Activated T-helper 1 cell treated with anti-CD3 and anti-CD28 coated beads, Interleukin-12 subunit alpha, Interleukin-12 subunit beta, Interleukin-2, Interleukin-4 antibody, amounts not matched to agents 30 ng/mL and 10 ng/mL and 1 ng/mL, durations not matched to agents 14 hours and 24 hours and 36 hours (primary cell): ENCODE data around the gene ITPR2. TPM values are rescaled to one million over a fixed set of nuclear protein-coding genes. Genes with fewer than 3 reads are reported as not detected.

Experiments used
- DNase-seq: peaks from one replicate; pipeline ENCODE4 v3.0.0; 2021; ENCODE audit warnings: low spot score
- H3K27ac Mint-ChIP-seq: one replicate; pipeline ENCODE4 v1.8.0; 2021; ENCODE audit warnings: mild to moderate bottlenecking, mixed read lengths
- H3K27me3 Mint-ChIP-seq: one replicate; pipeline ENCODE4 v1.8.0; 2022; ENCODE audit warnings: mild to moderate bottlenecking, moderate library complexity, mixed read lengths; ENCODE audit not compliant: insufficient read depth
- H3K36me3 Mint-ChIP-seq: one replicate; pipeline ENCODE4 v1.8.0; 2021; ENCODE audit warnings: low read depth, mixed read lengths
- H3K4me1 Mint-ChIP-seq: one replicate; pipeline ENCODE4 v1.8.0; 2021; ENCODE audit warnings: low read depth, mixed read lengths
- H3K4me3 Mint-ChIP-seq: one replicate; pipeline ENCODE4 v1.8.0; 2021; ENCODE audit warnings: mild to moderate bottlenecking, moderate library complexity, mixed read lengths
- H3K9me3 Mint-ChIP-seq: one replicate; pipeline ENCODE4 v1.8.0; 2021; ENCODE audit warnings: mixed read lengths
- intact Hi-C: fragments of 100-400 bp; cut with micrococcal nuclease; formaldehyde crosslinking; loops from one replicate; pipeline ENCODE4 v1.15.1; 2024
- total RNA-seq: library from RNA; stranded (reverse); gene quantifications from 2 replicates; pipeline ENCODE4 v1.2.3, GENCODE V29; 2022

ITPR2 gene
- total RNA-seq, 1 donor from 2014 or later: 34.2 TPM

DNA sequence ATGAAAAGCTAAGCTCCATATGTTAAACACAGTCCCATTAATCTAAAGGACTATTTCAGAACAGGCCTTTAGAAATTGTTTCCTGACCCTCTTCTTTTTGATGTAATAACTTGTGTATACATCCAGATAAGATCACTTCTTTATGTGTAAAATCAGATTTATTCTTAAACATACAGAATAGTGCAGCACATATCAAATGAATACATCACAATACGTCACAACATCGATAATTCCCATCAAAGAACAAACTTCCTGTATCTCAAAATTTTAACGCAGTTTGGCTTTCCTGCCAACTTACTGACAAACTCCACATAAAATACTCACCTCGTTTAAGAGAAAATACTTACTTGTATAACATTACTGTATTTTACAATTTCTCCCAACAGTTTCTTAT, 108.7 kb downstream of the ITPR2 start:
- Mint-ChIP-seq H3K9me3 (no peaks in the 10 kb centered on the region), H3K36me3 (peaks cover 12% of the 10 kb centered on the region), H3K4me3 (no peak overlapping the region), H3K27me3 (peaks cover under 1% of the 10 kb centered on the region), H3K27ac (no peak overlapping the region), H3K4me1 (peaks cover 34% of the 10 kb centered on the region)
- intact Hi-C loops: no loop called here
- DNase-seq: no peak

DNA sequence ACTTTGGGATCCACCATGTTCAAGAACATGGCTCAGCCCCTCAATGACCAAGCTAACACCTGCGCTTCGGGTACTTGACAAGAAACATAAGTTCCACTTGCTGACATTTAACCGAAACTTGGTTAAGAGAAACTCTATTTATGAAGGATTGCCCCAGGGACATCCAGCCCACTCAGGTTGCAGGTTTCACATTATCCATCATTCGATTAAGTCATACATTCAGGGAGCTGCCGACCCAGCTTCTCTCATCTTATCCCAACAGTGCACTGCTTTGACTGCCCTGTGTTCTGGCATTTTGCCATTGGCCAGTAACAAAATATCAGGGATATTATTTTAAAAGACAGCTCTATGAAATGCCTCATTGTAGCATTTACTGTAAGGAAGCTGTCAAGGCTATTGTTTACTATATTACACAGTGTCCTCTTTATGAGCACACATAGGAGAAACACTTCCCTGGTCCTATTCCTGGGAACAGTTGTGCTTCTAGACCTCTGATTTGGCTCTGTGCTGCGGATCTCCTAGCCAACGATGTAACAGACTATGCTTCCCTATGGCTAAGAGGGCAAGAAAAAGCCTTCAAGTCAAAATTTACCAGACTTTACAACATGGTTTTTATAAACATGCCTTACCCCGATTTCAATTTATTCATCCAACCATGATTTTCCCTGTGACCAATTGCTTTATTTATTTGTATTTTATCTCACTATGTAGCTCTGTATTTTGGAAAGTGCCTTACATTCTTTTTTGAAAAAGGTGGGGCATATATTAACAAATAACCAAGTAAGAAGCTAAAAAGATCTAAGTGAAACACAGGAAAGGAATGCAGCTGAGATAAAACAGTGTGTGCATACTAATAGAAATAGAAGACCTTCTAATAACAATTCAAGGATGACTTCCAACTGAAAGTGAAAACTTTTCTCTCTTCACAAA, 109.3 kb downstream of the ITPR2 start:
- no peaks in the 10 kb centered on the region for H3K27me3 Mint-ChIP-seq
- peaks cover 27% of the 10 kb centered on the region for H3K4me1 Mint-ChIP-seq
- no peaks in the 10 kb centered on the region for H3K9me3 Mint-ChIP-seq

DNA sequence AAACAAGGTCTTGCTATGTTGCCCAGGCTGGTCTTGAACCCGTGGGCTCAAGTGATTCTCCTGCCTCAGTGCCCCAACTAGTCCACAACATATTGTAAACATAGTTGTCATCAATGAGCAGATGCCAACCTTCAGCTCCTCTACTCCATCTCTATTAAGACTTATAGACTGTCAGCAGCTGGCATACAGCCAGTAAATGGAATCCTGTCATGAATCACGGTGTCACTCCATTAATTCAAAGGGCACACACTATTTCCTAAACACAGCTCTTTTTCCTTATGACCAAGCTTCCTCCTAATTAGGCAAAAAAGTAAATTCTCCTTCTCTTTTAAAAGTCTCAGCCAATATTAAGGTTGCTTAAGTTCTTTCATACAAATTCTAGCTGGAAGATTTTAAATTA, 111.2 kb downstream of the ITPR2 start:
- Mint-ChIP-seq H3K36me3 (peaks cover 14% of the 10 kb centered on the region), H3K4me1 (peaks cover 16% of the 10 kb centered on the region), H3K9me3 (no peaks in the 10 kb centered on the region), H3K27me3 (no peaks in the 10 kb centered on the region), H3K27ac (no peak overlapping the region), H3K4me3 (no peak overlapping the region)
- no peak for DNase-seq
- intact Hi-C loops: no loop called here

More for the DNA sequence above, 109.3 kb downstream of the ITPR2 start:
- Mint-ChIP-seq H3K4me3 (no peak overlapping the region), H3K27ac (no peak overlapping the region), H3K36me3 (peaks cover 12% of the 10 kb centered on the region)
- DNase-seq: no peak
- intact Hi-C loops: no loop called here

DNA sequence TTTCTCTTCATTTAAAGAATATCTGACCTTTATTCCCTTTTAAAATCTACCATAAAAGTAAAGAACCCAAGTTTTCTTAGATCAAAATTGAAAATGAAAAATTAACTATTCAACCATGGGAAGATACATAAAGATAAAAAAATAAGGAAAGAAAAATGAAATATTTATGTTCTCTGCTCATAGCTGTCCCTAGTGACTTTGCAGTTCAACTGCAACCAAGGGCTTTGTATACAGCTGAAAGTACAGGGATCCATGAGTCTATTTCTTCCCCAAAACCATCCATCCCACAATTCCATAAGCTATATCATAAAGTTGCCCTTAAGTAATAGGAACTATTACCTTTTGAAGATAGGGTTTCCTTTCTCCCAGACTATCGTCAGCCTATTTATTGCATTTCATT, 113.1 kb downstream of the ITPR2 start:
- intact Hi-C loops: no loop called here
- DNase-seq: no peak
- peaks cover 7% of the 10 kb centered on the region for H3K4me1 Mint-ChIP-seq
- no peak overlapping the region for H3K4me3 Mint-ChIP-seq
- H3K27me3 Mint-ChIP-seq: no peaks in the 10 kb centered on the region
- no peak overlapping the region for H3K27ac Mint-ChIP-seq
- no peaks in the 10 kb centered on the region for H3K9me3 Mint-ChIP-seq
- H3K36me3 Mint-ChIP-seq: peaks cover 14% of the 10 kb centered on the region

DNA sequence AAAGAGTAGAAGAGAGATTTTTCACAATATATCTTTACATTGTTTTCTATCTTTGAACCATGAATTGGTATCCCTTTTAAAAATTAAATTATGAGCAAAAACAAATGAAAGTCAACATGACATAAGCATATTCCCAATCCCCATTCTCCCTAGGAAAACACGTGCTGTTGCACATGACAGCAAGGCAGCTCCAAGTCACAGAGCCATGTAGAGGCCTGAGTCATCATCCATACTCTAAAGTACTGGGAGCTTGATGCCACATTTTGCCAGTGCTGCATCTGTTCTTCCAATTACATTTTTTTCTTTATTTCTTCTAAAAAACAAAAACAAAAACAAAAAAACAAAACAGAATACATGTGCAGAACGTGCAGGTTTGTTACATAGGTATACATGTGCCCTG, 115.2 kb downstream of the ITPR2 start:
- H3K27me3 Mint-ChIP-seq: no peaks in the 10 kb centered on the region
- DNase-seq: no peak
- intact Hi-C loops: no loop called here
- no peak overlapping the region for H3K4me3 Mint-ChIP-seq
- peaks cover 15% of the 10 kb centered on the region for H3K36me3 Mint-ChIP-seq
- no peaks in the 10 kb centered on the region for H3K9me3 Mint-ChIP-seq
- H3K27ac Mint-ChIP-seq: no peak overlapping the region
- H3K4me1 Mint-ChIP-seq: peaks cover 3% of the 10 kb centered on the region

DNA sequence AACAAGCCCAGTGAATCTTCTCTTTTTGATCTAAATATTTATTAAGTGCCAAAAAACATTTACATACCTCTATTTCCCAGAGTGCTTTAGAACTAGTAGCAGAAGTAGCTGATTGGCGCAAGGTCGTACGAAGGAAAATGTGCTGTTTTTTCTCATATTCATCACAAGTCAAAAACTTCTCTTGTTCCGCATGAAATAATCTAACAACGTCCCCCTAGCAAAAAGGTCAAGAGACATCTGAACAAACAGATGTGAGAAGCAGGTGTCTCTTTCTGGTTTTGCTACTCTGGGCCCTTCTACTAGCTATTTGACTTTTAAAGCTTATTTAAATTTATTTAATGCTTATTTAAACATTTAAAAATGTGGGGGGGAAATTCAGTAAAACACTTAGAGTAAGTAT, 117.8 kb downstream of the ITPR2 start:
- no peak overlapping the region for H3K4me3 Mint-ChIP-seq
- H3K9me3 Mint-ChIP-seq: no peaks in the 10 kb centered on the region
- peaks cover 11% of the 10 kb centered on the region for H3K36me3 Mint-ChIP-seq
- H3K4me1 Mint-ChIP-seq: no peaks in the 10 kb centered on the region
- intact Hi-C loops: no loop called here
- no peak for DNase-seq
- no peak overlapping the region for H3K27ac Mint-ChIP-seq
- H3K27me3 Mint-ChIP-seq: no peaks in the 10 kb centered on the region

DNA sequence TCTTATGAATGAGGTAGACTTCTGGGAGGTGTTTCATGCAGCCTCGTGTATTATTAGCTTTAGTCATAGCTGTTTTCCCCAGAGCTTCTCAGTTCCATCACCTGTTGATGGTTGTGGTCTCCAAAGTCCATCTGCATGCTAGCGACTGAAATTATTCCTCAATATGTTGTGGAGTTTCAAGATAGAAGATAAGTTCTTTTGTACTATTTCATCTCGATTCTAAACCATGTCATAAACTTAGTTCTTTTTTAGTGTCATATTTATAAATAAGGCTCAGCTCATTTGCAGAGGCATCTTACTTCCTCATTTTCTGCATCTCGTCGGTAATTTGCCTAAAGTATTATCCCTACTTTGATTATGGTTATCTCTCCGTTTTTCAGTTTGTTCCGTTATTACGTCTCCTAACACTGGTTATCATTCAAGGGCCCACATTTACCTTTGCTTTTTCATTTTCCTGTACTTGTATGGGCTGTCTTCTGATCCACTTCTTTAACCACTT, 119.1 kb downstream of the ITPR2 start:
- no peak for DNase-seq
- Mint-ChIP-seq H3K9me3 (no peaks in the 10 kb centered on the region), H3K4me1 (no peaks in the 10 kb centered on the region), H3K36me3 (peaks cover 11% of the 10 kb centered on the region), H3K27ac (no peak overlapping the region), H3K27me3 (no peaks in the 10 kb centered on the region), H3K4me3 (no peak overlapping the region)
- intact Hi-C loops: no loop called here

DNA sequence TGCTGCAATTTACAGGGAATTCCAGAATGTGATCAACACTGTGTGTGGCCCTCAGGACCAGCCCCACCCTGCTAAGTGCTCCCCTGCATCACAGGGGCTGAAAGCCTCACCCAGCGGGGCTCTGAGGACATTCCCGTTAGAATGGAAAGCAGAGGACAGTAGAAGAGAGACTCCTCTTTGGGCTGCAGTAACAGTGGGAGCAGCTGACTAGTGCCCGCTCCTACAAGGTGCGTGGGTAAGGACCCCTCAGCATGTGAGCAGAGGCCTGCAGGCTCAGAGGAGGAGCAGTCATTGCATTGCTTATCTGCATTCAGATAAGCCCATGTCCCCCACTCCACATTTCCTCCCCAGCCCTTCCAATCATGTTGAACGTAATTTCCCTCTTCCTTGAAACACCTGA, 120.1 kb downstream of the ITPR2 start:
- Mint-ChIP-seq H3K4me1 (no peaks in the 10 kb centered on the region), H3K9me3 (peaks cover 4% of the 10 kb centered on the region), H3K4me3 (no peak overlapping the region), H3K27me3 (no peaks in the 10 kb centered on the region), H3K27ac (no peak overlapping the region), H3K36me3 (peaks cover 17% of the 10 kb centered on the region)
- DNase-seq: no peak
- intact Hi-C loops: no loop called here

DNA sequence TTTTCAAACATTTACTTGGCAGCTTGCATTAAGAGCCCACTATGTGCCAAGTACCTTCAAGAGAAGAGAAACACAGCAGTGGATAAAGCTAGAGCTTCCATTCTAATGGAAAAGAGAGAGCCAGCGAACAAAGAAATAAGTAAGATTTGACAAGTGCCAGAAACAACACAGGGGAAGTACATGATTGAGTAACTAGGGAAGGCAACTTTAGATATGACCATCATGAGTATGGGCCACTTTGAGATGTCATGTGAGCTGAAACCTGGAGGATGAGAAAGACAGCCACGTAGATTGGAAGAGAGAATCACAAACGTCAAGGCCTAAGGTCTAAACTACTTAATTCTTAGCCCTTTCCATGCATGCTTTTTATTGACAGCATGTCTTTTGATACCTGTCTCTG, 121.4 kb downstream of the ITPR2 start:
- Mint-ChIP-seq H3K4me1 (no peaks in the 10 kb centered on the region), H3K4me3 (no peak overlapping the region), H3K27ac (no peak overlapping the region), H3K27me3 (no peaks in the 10 kb centered on the region), H3K36me3 (peaks cover 15% of the 10 kb centered on the region), H3K9me3 (peaks cover 4% of the 10 kb centered on the region)
- intact Hi-C loops: no loop called here
- DNase-seq: no peak

DNA sequence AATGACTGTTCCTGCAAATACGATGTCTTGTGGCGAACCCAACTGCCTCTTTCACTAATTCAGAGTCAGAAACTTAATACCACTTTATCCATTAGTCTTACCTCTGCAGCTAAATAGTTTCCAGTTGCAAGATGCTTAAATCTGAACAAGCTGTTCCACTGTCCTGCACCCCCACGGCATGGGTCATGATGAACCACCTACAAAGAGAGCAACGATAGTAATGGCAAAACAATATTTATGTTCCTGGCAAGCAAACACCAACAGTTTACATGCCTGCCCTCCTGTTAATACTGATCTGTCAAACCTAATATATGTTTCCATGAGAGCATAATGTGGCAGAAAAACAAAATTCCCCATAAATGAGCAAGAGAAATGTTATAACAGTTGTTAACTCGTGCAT, 121.9 kb downstream of the ITPR2 start:
- Mint-ChIP-seq H3K27ac (no peak overlapping the region), H3K27me3 (no peaks in the 10 kb centered on the region), H3K4me3 (no peak overlapping the region), H3K36me3 (peaks cover 15% of the 10 kb centered on the region), H3K4me1 (no peaks in the 10 kb centered on the region), H3K9me3 (peaks cover 4% of the 10 kb centered on the region)
- intact Hi-C loops: no loop called here
- DNase-seq: no peak

DNA sequence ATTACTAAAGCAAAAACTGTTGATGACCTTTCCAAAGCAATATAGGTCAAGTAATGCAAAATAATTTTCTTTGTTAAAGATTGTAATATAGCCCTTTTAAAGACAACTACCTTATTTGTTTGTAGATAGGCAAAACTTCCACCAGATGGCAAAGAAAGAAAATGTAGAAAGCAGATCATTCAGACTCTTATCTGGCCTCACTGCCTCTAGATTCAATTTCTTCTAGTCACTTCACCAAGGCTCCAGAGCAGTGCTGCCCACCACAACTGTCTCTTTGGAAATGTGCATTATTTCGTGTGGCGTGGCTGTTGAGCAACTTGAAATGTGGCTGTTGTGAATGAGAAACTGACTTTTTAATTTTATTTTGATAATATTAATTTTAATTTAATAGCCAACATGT, 127.1 kb downstream of the ITPR2 start:
- DNase-seq: no peak
- Mint-ChIP-seq H3K27me3 (no peaks in the 10 kb centered on the region), H3K36me3 (peaks cover 8% of the 10 kb centered on the region), H3K4me1 (no peaks in the 10 kb centered on the region), H3K4me3 (no peak overlapping the region), H3K27ac (no peak overlapping the region), H3K9me3 (peaks cover 4% of the 10 kb centered on the region)
- intact Hi-C loops: no loop called here

DNA sequence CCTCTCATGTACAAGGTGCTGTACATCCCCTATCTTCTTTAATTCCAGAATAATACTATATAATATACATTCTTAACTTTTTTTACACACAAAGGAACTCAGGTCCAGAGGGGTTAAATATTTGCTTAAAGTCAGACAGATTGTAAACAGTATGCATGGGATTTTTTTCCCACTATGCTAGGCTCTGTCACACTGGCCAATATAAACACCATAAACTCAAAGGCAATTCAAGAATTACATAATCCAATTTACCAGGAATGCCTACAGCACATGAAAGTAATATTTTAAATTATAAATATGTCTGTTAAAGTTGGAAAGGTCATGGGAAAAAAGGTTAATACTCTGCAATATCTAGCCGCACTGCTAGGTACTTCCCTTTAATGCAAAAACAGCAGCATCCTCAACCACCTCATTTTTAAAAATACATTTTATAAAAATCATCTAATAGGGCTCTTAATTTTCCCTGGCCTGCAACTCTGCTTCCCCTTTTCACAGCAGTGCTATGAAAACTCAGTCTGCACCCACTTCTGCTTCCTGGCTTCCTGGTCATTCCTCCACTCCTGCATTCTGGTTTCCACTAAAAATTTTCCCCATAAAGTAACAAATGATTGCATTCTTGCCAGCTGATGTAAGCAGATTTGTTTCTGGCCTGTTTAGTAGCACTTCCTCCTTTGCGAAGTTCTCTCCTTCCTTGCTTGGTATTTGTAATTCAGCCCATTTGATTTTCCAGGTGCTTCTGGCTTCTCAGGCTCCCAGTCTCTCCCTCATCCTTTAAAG, 128.1 kb downstream of the ITPR2 start:
- Mint-ChIP-seq H3K4me1 (no peaks in the 10 kb centered on the region), H3K27me3 (no peaks in the 10 kb centered on the region), H3K9me3 (peaks cover 4% of the 10 kb centered on the region), H3K36me3 (peaks cover 6% of the 10 kb centered on the region), H3K27ac (no peak overlapping the region), H3K4me3 (no peak overlapping the region)
- intact Hi-C loops: loop anchor here (5.0 kb wide), 2 partner anchors 127 to 588 kb away; partner anchors contain the start of gene ITPR2
- DNase-seq: no peak

DNA sequence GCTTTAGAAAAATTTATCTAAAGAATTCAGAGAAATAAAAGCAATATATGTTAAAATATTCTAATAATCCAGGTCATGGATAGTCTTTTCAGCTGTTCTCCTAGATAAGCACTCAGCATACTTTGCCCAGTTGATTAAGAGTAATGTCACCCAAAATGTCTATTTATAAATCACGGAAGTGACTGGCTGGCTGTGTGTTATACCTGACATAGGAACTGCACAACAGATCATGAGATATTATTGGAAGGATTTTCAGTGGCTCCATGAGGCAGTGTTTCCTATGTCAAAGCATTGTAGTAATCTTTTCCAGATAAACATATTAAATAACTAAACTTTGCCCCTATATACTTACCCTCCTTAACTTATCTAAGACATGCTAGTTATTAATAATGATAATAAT, 128.8 kb downstream of the ITPR2 start:
- intact Hi-C loops: loop anchor here (5.0 kb wide), 2 partner anchors 128 to 587 kb away; partner anchors contain the start of gene ITPR2
- H3K27ac Mint-ChIP-seq: no peak overlapping the region
- H3K27me3 Mint-ChIP-seq: no peaks in the 10 kb centered on the region
- H3K4me3 Mint-ChIP-seq: no peak overlapping the region
- peaks cover 6% of the 10 kb centered on the region for H3K36me3 Mint-ChIP-seq
- no peak for DNase-seq
- peaks cover 4% of the 10 kb centered on the region for H3K9me3 Mint-ChIP-seq
- no peaks in the 10 kb centered on the region for H3K4me1 Mint-ChIP-seq
